ENCODE measurements around the gene KDM2B.

Gene KDM2B

GRCh38 chr12:121558956-121559355 is 21.9 kb downstream of the KDM2B start:
- no peak for TF ChIP-seq GATA3 (IDR thresholded peaks at IDR 0.05; ENCODE audit: low read depth, low read length)
- no peak for TF ChIP-seq GATA2 (IDR thresholded peaks at IDR 0.05; ENCODE audit: low read depth, low read length)

- TF ChIP-seq GATA2 (IDR thresholded peaks at IDR 0.05; ENCODE audit: low read depth, low read length) (no peak), GATA3 (IDR thresholded peaks at IDR 0.05; ENCODE audit: low read depth, low read length) (no peak)
Measured at GRCh38 chr12:121550974-121551634, 29.7 kb downstream of the KDM2B start.

- TF ChIP-seq GATA3 (IDR thresholded peaks at IDR 0.05; ENCODE audit: low read depth, low read length): no peak
Measured at GRCh38 chr12:121549075-121549474, 31.7 kb downstream of the KDM2B start.

- no peak for TF ChIP-seq GATA2 (IDR thresholded peaks at IDR 0.05; ENCODE audit: low read depth, low read length)
- no peak for TF ChIP-seq GATA3 (IDR thresholded peaks at IDR 0.05; ENCODE audit: low read depth, low read length)
Measured at GRCh38 chr12:121545480-121545879, 35.3 kb downstream of the KDM2B start.

- TF ChIP-seq GATA2 (IDR thresholded peaks at IDR 0.05; ENCODE audit: low read depth, low read length): no peak
- TF ChIP-seq GATA3 (IDR thresholded peaks at IDR 0.05; ENCODE audit: low read depth, low read length): no peak
Measured at GRCh38 chr12:121543786-121544185, 37.0 kb downstream of the KDM2B start.

GRCh38 chr12:121539908-121540307 is 40.9 kb downstream of the KDM2B start:
- TF ChIP-seq GATA2 (IDR thresholded peaks at IDR 0.05; ENCODE audit: low read depth, low read length) (no peak), GATA3 (IDR thresholded peaks at IDR 0.05; ENCODE audit: low read depth, low read length) (no peak)

- TF ChIP-seq GATA3 (IDR thresholded peaks at IDR 0.05; ENCODE audit: low read depth, low read length): no peak
- TF ChIP-seq GATA2 (IDR thresholded peaks at IDR 0.05; ENCODE audit: low read depth, low read length): no peak
Measured at GRCh38 chr12:121538699-121539061, 42.1 kb downstream of the KDM2B start.

- TF ChIP-seq GATA2 (IDR thresholded peaks at IDR 0.05; ENCODE audit: low read depth, low read length) (no peak), GATA3 (IDR thresholded peaks at IDR 0.05; ENCODE audit: low read depth, low read length) (no peak)
Measured at GRCh38 chr12:121537814-121538698, 42.8 kb downstream of the KDM2B start.

GRCh38 chr12:121536899-121537813 is 43.7 kb downstream of the KDM2B start:
- TF ChIP-seq GATA2 (IDR thresholded peaks at IDR 0.05; ENCODE audit: low read depth, low read length): no peak

- TF ChIP-seq GATA3 (IDR thresholded peaks at IDR 0.05; ENCODE audit: low read depth, low read length) (no peak), GATA2 (IDR thresholded peaks at IDR 0.05; ENCODE audit: low read depth, low read length) (no peak)
Measured at GRCh38 chr12:121536054-121536898, 44.5 kb downstream of the KDM2B start.

GRCh38 chr12:121535150-121536053 is 45.4 kb downstream of the KDM2B start:
- TF ChIP-seq GATA3 (IDR thresholded peaks at IDR 0.05; ENCODE audit: low read depth, low read length) (no peak), GATA2 (IDR thresholded peaks at IDR 0.05; ENCODE audit: low read depth, low read length) (no peak)

GRCh38 chr12:121534495-121535148 is 46.2 kb downstream of the KDM2B start:
- no peak for TF ChIP-seq GATA3 (IDR thresholded peaks at IDR 0.05; ENCODE audit: low read depth, low read length)
- no peak for TF ChIP-seq GATA2 (IDR thresholded peaks at IDR 0.05; ENCODE audit: low read depth, low read length)

All from SH-SY5Y (cell line).